PC-9 (cell line): Measurements from ENCODE around the gene HS6ST1.

Experiments
- CTCF ChIP-seq: fragments of 200-600 bp; sonication (generic); conservative IDR thresholded peaks from 2 replicates; pipeline ENCODE4 v1.6.1; 2017; ENCODE audit warnings: mixed run types, antibody characterized with exemption, mild to moderate bottlenecking, moderate library complexity
- EZH2 ChIP-seq: fragments of 200-600 bp; sonication (generic); IDR thresholded peaks from 2 replicates; pipeline ENCODE4 v1.8.0; 2017; ENCODE audit warnings: antibody characterized with exemption, low read depth

- no peak for TF ChIP-seq CTCF
- no peak for TF ChIP-seq EZH2
Observed at GRCh38 chr2:128332091-128332634, 13.5 kb upstream of the HS6ST1 start.
